ENCODE measurements around the gene NDUFS2. TPM values are rescaled to one million over a fixed set of nuclear protein-coding genes. Genes with fewer than 3 reads are reported as not detected.

The NDUFS2 gene
- total RNA-seq, 2 donors from 2014 or later: 46.4 to 67.2 TPM

- Histone ChIP-seq H3K9me3 (no peaks in the 10 kb centered on the region), H3K4me3 (no peak within 1 kb of the TSS), H3K27me3 (no peaks in the 10 kb centered on the region), H3K4me1 (no peaks in the 10 kb centered on the region), H3K36me3 (replicated peaks in 1 of 2; ENCODE audit: insufficient read depth in 1 of 2, low read depth in 2 of 2) (peaks cover 8 to 40% of the 10 kb centered on the region in 2 donors), H3K27ac (peak within 1 kb of the TSS in 1 of 4 donors; percentile 78)
- TF ChIP-seq POLR2A (IDR thresholded peaks at IDR 0.05): peak in 2 of 3 donors; percentile 26 to 70
- TF ChIP-seq CTCF (IDR thresholded peaks at IDR 0.05): no peak
- intact Hi-C loops (cut with DNase I): no loop called here
- no peak for ATAC-seq
- 60 to 85% methylated on average over 10 of the region's 10 CpGs for WGBS, 2 donors
- DNase-seq: peak in 1 of 4 donors; percentile 70
Observed at GRCh38 chr1:161215076-161215475, 12.9 kb downstream of the NDUFS2 start, which contains the start of gene FCER1G. Gene FCER1G, plus strand, starts transcription at chr1:161215295. Its CDS starts 27 bp downstream, at chr1:161215322.

GRCh38 chr1:161216945-161217712 lies 15.0 kb downstream of the NDUFS2 start:
- H3K27me3 ChIP-seq: no peaks in the 10 kb centered on the region
- no peaks in the 10 kb centered on the region for H3K4me1 ChIP-seq
- TF ChIP-seq POLR2A (IDR thresholded peaks at IDR 0.05) (peak in 1 of 3 donors; percentile 66), CTCF (IDR thresholded peaks at IDR 0.05) (no peak)
- DNase-seq (peak in 1 of 4 donors; percentile 60), ATAC-seq (peak; percentile 49)
- WGBS, 2 donors: 34 to 49% methylated on average over 7 of the region's 7 CpGs
- H3K9me3 ChIP-seq: no peaks in the 10 kb centered on the region
- H3K27ac ChIP-seq: peak overlapping the region in 2 of 4 donors; percentile 54 to 78
- H3K36me3 ChIP-seq (replicated peaks in 1 of 2; ENCODE audit: insufficient read depth in 1 of 2, low read depth in 2 of 2): peaks cover 8 to 21% of the 10 kb centered on the region in 2 donors
- H3K4me3 ChIP-seq: no peak overlapping the region
- intact Hi-C loops (cut with DNase I): no loop called here

- H3K4me3 ChIP-seq: no peak overlapping the region
- H3K4me1 ChIP-seq: no peaks in the 10 kb centered on the region
- H3K36me3 ChIP-seq (replicated peaks in 1 of 2; ENCODE audit: insufficient read depth in 1 of 2, low read depth in 2 of 2): peaks cover 3 to 18% of the 10 kb centered on the region in 2 donors
- no peak for ATAC-seq
- no peak for DNase-seq
- intact Hi-C loops (cut with DNase I): no loop called here
- no peaks in the 10 kb centered on the region for H3K27me3 ChIP-seq
- peak overlapping the region in 1 of 4 donors; percentile 78 for H3K27ac ChIP-seq
- WGBS, 2 donors: 47 to 56% methylated on average over 5 to 6 of the region's 6 CpGs
- H3K9me3 ChIP-seq: no peaks in the 10 kb centered on the region
- TF ChIP-seq CTCF (IDR thresholded peaks at IDR 0.05) (no peak), POLR2A (IDR thresholded peaks at IDR 0.05) (no peak)
Observed at GRCh38 chr1:161217831-161218230, 15.7 kb downstream of the NDUFS2 start.

- no peak overlapping the region for H3K27ac ChIP-seq
- 55 to 66% methylated on average over 7 to 8 of the region's 8 CpGs for WGBS, 2 donors
- ATAC-seq (no peak), DNase-seq (no peak)
- no peaks in the 10 kb centered on the region for H3K27me3 ChIP-seq
- no peaks in the 10 kb centered on the region for H3K9me3 ChIP-seq
- TF ChIP-seq POLR2A (IDR thresholded peaks at IDR 0.05): no peak
- no peak for TF ChIP-seq CTCF (IDR thresholded peaks at IDR 0.05)
- no peaks in the 10 kb centered on the region for H3K4me1 ChIP-seq
- intact Hi-C loops (cut with DNase I): no loop called here
- no peak overlapping the region for H3K4me3 ChIP-seq
- H3K36me3 ChIP-seq (replicated peaks in 1 of 2; ENCODE audit: insufficient read depth in 1 of 2, low read depth in 2 of 2): peaks cover 0 to 12% of the 10 kb centered on the region in 2 donors
Observed at GRCh38 chr1:161218301-161219077, 16.3 kb downstream of the NDUFS2 start.
